Neural cell (in vitro differentiated cells): ENCODE results near the gene CCNB1IP1. TPM values are rescaled to one million over a fixed set of nuclear protein-coding genes. Genes with fewer than 3 reads are reported as not detected.

Source experiments
- H2AFZ ChIP-seq: fragments of 200-600, 300-800 bp; sonication (generic), shearing (Covaris generic); 2 replicates; pipeline ENCODE4 v1.6.0; 2014; ENCODE audit warnings: low read depth, mild to moderate bottlenecking, antibody characterized with exemption, low read length, moderate library complexity
- H3F3A ChIP-seq: fragments of 200-600 bp; shearing (Covaris generic); 2 replicates; pipeline ENCODE4 v1.6.1; 2016; ENCODE audit warnings: mild to moderate bottlenecking, moderate library complexity, mixed read lengths, antibody characterized with exemption, low read length; ENCODE audit not compliant: insufficient read depth, poor library complexity, severe bottlenecking
- H3K27ac ChIP-seq: fragments of 200-600, 300-800 bp; sonication (generic), shearing (Covaris generic); 2 replicates; pipeline ENCODE4 v1.5.1; 2014; ENCODE audit warnings: mild to moderate bottlenecking, low read length, moderate library complexity
- H3K27me3 ChIP-seq: fragments of 300-800, 200-600 bp; sonication (generic), shearing (Covaris generic); 2 replicates; pipeline ENCODE4 v1.6.0; 2014; ENCODE audit warnings: mild to moderate bottlenecking, low read depth, low read length, moderate library complexity; ENCODE audit not compliant: insufficient read depth
- H3K36me3 ChIP-seq: fragments of 300-800, 200-600 bp; sonication (generic), shearing (Covaris generic); 2 replicates; pipeline ENCODE4 v1.5.1; 2014; ENCODE audit warnings: mild to moderate bottlenecking, antibody characterized with exemption, low read length, moderate library complexity; ENCODE audit not compliant: insufficient read depth
- H3K4me2 ChIP-seq: fragments of 300-800, 200-600 bp; sonication (generic), shearing (Covaris generic); 2 replicates; pipeline ENCODE4 v1.6.0; 2014; ENCODE audit warnings: mild to moderate bottlenecking, low read length
- H3K4me3 ChIP-seq: fragments of 300-800, 200-600 bp; sonication (generic), shearing (Covaris generic); 2 replicates; pipeline ENCODE4 v1.5.1; 2014; ENCODE audit warnings: mild to moderate bottlenecking, low read length, moderate library complexity
- H3K79me2 ChIP-seq: fragments of 200-600 bp; shearing (Covaris generic); replicated peaks from 2 replicates; pipeline ENCODE4 v1.6.0; 2014; ENCODE audit warnings: mild to moderate bottlenecking, low read length, moderate library complexity; ENCODE audit not compliant: insufficient read depth
- H3K9ac ChIP-seq: fragments of 300-800, 200-600 bp; sonication (generic), shearing (Covaris generic); 2 replicates; pipeline ENCODE4 v1.6.1; 2016; ENCODE audit warnings: mild to moderate bottlenecking, low read length, mixed read lengths
- H3K9me2 ChIP-seq: fragments of 200-600 bp; shearing (Covaris generic); 2 replicates; pipeline ENCODE4 v1.6.1; 2016; ENCODE audit warnings: mild to moderate bottlenecking, low read length, mixed read lengths; ENCODE audit not compliant: insufficient read depth
- H3K9me3 ChIP-seq: fragments of 200-600, 300-800 bp; sonication (generic), shearing (Covaris generic); 2 replicates; pipeline ENCODE4 v1.6.1; 2016; ENCODE audit warnings: mild to moderate bottlenecking, mixed run types, low read length, moderate library complexity, mixed read lengths
- H4K20me1 ChIP-seq: fragments of 200-600 bp; shearing (Covaris generic); 2 replicates; pipeline ENCODE4 v1.6.1; 2016; ENCODE audit warnings: mild to moderate bottlenecking, mixed run types; ENCODE audit not compliant: insufficient read depth
- EP300 ChIP-seq: fragments of 450-650 bp; conservative IDR thresholded peaks from 2 replicates; pipeline ENCODE4 v1.6.1; 2014; ENCODE audit warnings: antibody characterized with exemption, mild to moderate bottlenecking, moderate library complexity; ENCODE audit not compliant: poor library complexity, severe bottlenecking
- EZH2 ChIP-seq: fragments of 200-600, 300-800 bp; shearing (Covaris generic), sonication (generic); IDR thresholded peaks from 2 replicates; pipeline ENCODE4 v1.6.1; 2014; ENCODE audit warnings: antibody characterized with exemption, low read length, borderline replicate concordance, mild to moderate bottlenecking; ENCODE audit not compliant: insufficient read depth, poor library complexity, severe bottlenecking
- MXI1 ChIP-seq: fragments of 450-650 bp; conservative IDR thresholded peaks from 2 replicates; pipeline ENCODE4 v1.6.1; 2014; ENCODE audit warnings: antibody characterized with exemption, mild to moderate bottlenecking; ENCODE audit not compliant: poor library complexity, severe bottlenecking
- POLR2AphosphoS5 ChIP-seq: IDR thresholded peaks from 2 replicates; pipeline ENCODE4 v1.6.1; 2012
- RAD21 ChIP-seq: fragments of 450-650 bp; conservative IDR thresholded peaks from 2 replicates; pipeline ENCODE4 v1.6.1; 2014; ENCODE audit warnings: antibody characterized with exemption, mild to moderate bottlenecking, moderate library complexity
- SMC3 ChIP-seq: fragments of 450-650 bp; conservative IDR thresholded peaks from 2 replicates; pipeline ENCODE4 v1.6.1; 2014; ENCODE audit warnings: antibody characterized with exemption, mild to moderate bottlenecking, moderate library complexity; ENCODE audit not compliant: poor library complexity
- TAF1 ChIP-seq: IDR thresholded peaks from 2 replicates; pipeline ENCODE4 v1.6.1; 2012; ENCODE audit warnings: low read depth
- polyA plus RNA-seq: library from polyadenylated mRNA; depleted of rRNA; stranded (reverse); fragments of >200 nt; gene quantifications from 2 replicates; pipeline ENCODE4 v1.2.3, GENCODE V29; 2014
- TF ChIP-seq, protein P1 (sequence below): IDR thresholded peaks from 2 replicates; pipeline ENCODE4 v1.6.1; 2012; ENCODE audit warnings: borderline replicate concordance
- TF ChIP-seq, protein P2 (sequence below): fragments of 450-650 bp; IDR thresholded peaks from 2 replicates; pipeline ENCODE4 v1.5.1; 2014; ENCODE audit warnings: antibody characterized with exemption, mild to moderate bottlenecking, moderate library complexity; ENCODE audit not compliant: poor library complexity, severe bottlenecking

CCNB1IP1 gene
- polyA plus RNA-seq, 1 donor from 2014 or later, result 67.2 TPM

DNA sequence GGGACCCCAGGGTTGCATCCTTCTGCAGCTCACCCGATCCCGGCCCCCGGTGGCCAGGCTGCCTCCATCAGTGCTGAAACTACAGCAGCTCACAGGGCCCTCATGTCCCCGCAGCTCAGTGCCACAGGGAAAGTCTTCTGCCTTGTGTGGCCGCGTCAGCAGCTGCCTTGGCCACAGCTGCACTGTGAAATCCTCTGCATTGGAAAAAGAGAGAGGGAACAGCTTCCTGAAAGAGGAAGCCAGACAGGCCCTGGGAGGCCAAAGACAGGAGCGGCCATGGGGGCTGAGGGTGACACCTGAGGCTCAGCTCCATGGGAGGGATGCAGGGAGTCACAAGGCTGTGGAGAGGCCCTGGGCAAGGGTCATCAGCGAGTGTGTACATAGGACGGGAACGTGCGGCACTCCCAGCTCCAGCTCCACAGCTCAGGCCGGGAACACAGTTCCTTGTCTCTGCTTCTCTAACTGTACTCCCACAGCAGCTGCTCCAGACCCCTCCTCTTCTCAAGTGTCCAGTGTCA is 43.1 kb upstream of the CCNB1IP1 start:
- no peaks in the 10 kb centered on the region for H3K27me3 ChIP-seq
- no peak overlapping the region for H3K4me2 ChIP-seq
- TF ChIP-seq RAD21 (no peak), EP300 (no peak), EZH2 (no peak), POLR2AphosphoS5 (no peak), MXI1 (no peak), TAF1 (no peak), SMC3 (no peak)
- TF ChIP-seq, protein P1, sequence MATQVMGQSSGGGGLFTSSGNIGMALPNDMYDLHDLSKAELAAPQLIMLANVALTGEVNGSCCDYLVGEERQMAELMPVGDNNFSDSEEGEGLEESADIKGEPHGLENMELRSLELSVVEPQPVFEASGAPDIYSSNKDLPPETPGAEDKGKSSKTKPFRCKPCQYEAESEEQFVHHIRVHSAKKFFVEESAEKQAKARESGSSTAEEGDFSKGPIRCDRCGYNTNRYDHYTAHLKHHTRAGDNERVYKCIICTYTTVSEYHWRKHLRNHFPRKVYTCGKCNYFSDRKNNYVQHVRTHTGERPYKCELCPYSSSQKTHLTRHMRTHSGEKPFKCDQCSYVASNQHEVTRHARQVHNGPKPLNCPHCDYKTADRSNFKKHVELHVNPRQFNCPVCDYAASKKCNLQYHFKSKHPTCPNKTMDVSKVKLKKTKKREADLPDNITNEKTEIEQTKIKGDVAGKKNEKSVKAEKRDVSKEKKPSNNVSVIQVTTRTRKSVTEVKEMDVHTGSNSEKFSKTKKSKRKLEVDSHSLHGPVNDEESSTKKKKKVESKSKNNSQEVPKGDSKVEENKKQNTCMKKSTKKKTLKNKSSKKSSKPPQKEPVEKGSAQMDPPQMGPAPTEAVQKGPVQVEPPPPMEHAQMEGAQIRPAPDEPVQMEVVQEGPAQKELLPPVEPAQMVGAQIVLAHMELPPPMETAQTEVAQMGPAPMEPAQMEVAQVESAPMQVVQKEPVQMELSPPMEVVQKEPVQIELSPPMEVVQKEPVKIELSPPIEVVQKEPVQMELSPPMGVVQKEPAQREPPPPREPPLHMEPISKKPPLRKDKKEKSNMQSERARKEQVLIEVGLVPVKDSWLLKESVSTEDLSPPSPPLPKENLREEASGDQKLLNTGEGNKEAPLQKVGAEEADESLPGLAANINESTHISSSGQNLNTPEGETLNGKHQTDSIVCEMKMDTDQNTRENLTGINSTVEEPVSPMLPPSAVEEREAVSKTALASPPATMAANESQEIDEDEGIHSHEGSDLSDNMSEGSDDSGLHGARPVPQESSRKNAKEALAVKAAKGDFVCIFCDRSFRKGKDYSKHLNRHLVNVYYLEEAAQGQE, result no peak
- TF ChIP-seq, protein P2, sequence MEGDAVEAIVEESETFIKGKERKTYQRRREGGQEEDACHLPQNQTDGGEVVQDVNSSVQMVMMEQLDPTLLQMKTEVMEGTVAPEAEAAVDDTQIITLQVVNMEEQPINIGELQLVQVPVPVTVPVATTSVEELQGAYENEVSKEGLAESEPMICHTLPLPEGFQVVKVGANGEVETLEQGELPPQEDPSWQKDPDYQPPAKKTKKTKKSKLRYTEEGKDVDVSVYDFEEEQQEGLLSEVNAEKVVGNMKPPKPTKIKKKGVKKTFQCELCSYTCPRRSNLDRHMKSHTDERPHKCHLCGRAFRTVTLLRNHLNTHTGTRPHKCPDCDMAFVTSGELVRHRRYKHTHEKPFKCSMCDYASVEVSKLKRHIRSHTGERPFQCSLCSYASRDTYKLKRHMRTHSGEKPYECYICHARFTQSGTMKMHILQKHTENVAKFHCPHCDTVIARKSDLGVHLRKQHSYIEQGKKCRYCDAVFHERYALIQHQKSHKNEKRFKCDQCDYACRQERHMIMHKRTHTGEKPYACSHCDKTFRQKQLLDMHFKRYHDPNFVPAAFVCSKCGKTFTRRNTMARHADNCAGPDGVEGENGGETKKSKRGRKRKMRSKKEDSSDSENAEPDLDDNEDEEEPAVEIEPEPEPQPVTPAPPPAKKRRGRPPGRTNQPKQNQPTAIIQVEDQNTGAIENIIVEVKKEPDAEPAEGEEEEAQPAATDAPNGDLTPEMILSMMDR, result no peak
- H3K9ac ChIP-seq, result no peak overlapping the region
- H3K9me3 ChIP-seq, result no peaks in the 10 kb centered on the region
- no peaks in the 10 kb centered on the region for H3K79me2 ChIP-seq
- H3K27ac ChIP-seq, result no peak overlapping the region
- no peaks in the 10 kb centered on the region for H3F3A ChIP-seq
- H3K9me2 ChIP-seq, result no peaks in the 10 kb centered on the region
- H2AFZ ChIP-seq, result no peak overlapping the region
- no peak overlapping the region for H3K4me3 ChIP-seq
- H4K20me1 ChIP-seq, result no peaks in the 10 kb centered on the region
- H3K36me3 ChIP-seq, result no peaks in the 10 kb centered on the region

- Histone ChIP-seq H3K9me3 (no peaks in the 10 kb centered on the region), H3F3A (no peaks in the 10 kb centered on the region), H3K27me3 (no peaks in the 10 kb centered on the region), H3K36me3 (no peaks in the 10 kb centered on the region), H3K4me3 (no peak overlapping the region), H3K9me2 (no peaks in the 10 kb centered on the region), H3K4me2 (no peak overlapping the region), H3K9ac (no peak overlapping the region), H2AFZ (no peak overlapping the region), H3K79me2 (no peaks in the 10 kb centered on the region), H4K20me1 (no peaks in the 10 kb centered on the region), H3K27ac (no peak overlapping the region)
- TF ChIP-seq SMC3, result no peak
- TF ChIP-seq EP300, result no peak
- no peak for TF ChIP-seq RAD21
- TF ChIP-seq, protein P2, result no peak
- TF ChIP-seq, protein P1, result no peak
- no peak for TF ChIP-seq TAF1
- no peak for TF ChIP-seq POLR2AphosphoS5
- TF ChIP-seq MXI1, result no peak
- no peak for TF ChIP-seq EZH2
Observed at GRCh38 chr14:20375471-20375870, 42.4 kb upstream of the CCNB1IP1 start.
